Frontal cortex (tissue), 4 donors: ENCODE data around the gene ITGAE. TPM values are rescaled to one million over a fixed set of nuclear protein-coding genes. Genes with fewer than 3 reads are reported as not detected.

Experiments used
- DNase-seq, 2 donors: peaks; one replicate each; pipeline ENCODE4 v3.0.0; 2012; ENCODE audit warnings: low spot score in 2 of 2
- FAIRE-seq: peaks from 2 replicates; lab custom pipeline; 2012; peaks lifted over from hg19 to GRCh38; lab: Jason Lieb, UNC
- total RNA-seq: library from RNA; depleted of rRNA; stranded (reverse); fragments of >200 nt; gene quantifications from one replicate; pipeline ENCODE4 v1.2.3, GENCODE V29; 2014
- donor health status: control.
- donor health status: control.
- donor health status: control.

The ITGAE gene
- total RNA-seq, 1 donor from 2014 or later, result 11.0 TPM

DNA sequence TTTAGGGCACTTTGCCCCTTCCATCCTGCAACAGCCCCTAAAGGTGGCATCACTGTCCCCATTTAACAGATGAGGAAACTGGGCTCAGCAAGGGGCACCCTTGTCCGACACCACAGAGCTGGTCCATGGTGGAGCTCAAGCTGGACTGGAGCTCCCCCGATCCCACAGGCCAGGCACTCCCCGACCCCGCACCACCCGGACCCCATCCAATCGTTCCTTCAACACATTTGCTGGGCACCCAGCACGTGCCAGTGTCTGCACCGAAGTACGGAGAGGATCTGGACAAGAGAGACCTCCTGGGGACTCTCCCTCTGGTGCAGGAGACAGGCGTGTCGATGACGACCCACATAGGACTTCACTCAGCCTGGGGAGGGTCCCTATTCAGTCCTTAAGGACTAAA lies 119.0 kb downstream of the ITGAE start:
- DNase-seq (no peak), FAIRE-seq (no peak)

DNA sequence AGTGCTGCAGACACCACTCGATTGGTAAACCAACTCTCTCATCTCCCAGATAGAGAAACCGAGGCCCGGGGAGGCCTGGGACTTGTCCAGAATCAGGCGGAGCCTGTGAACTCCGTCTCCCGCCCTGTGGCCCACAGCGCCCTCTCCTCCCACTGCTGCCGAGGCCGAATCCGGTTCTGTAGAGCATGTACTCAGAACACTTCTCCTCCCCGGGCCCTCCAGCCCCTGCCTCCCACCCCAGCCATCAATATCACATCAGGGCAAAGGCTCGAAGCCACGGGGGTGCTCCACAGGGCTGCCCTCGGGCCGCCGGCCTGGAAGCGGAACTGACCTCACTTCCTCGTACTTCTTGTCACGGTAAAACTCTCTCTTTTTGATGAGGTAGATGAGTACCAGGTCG lies 119.4 kb downstream of the ITGAE start:
- DNase-seq, result no peak
- FAIRE-seq, result no peak

DNA sequence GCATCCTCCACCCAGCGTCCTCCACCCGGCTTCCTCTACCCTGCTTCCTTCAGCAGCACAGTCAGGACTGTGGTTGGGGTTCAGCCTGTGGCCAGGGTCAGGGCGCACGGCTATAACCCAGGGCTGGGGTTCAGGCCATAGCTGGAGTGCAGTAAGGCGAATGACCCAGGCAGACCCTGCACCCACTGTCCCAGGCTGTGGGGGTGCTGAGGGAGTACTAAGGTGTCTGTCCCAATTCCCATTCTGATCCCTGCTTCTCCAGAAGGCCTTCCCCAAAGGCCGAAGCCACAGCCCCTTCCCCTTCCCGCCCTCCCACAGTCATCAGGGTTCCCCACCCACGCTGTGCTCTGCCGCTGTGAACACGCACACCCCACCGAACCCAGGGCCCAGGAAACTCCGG lies 119.9 kb downstream of the ITGAE start:
- no peak for FAIRE-seq
- no peak for DNase-seq

DNA sequence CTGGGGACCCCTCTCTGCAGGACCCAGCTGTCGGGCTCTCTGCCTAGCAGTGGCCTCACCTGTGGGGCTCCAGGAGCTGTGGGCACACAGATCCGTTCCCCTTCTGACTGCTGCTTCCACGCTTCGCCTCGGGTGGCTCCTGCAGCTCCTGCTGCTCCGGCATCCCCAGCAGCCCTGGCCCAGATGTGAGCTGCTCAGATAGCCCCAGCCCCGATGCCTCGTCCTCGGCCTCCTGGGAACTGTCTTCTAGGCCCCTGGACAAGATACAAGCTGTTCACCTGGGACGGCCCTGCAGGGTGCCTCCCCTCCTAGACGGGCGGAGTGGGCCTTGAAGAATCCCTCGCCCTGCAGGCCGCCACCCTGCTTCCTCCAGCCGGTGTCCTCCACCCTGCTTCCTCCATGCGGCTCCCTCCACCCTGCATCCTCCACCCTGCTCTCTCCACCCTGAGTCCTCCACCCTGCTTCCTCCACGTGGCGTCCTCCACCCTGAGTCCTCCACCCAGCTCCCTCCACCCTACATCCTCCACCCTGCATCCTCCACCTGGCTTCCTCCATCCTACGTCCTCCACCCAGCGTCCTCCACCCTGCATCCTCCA lies 121.4 kb downstream of the ITGAE start:
- no peak for FAIRE-seq
- DNase-seq, result no peak

DNA sequence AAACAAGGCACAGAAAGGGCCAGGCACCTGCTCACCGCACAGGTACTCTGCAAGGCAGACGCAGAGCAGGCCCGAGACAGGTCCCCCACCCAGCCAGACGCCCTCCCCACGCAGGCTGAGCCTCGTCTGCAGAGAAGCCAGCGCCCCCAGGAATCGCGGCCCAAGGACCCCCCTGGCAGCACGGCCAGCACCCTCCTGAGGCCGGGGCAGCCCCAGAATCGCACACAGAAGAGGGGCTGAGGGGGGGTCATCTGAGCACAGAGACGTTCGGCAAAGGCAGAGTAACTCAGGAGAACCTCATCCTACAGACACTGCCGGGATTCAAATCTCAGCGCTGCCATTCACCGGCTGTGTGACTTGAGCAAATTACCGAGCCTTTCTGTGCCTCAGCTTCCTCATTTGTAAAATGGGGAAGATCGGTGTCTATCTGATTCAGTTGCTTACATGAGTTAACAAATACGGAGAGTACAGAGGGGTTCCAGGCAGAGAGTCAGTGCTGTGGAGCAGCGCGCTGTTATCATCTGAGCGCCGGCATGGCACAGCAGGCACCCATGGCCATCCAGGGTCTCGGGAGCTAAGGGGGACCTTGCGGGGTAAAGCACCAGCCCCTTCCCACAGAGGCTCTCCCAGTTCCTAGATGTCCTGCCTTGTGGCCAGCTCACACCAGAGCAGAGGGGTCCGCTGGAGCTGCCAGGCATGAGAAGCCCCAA lies 122.0 kb downstream of the ITGAE start:
- DNase-seq, result no peak
- no peak for FAIRE-seq

DNA sequence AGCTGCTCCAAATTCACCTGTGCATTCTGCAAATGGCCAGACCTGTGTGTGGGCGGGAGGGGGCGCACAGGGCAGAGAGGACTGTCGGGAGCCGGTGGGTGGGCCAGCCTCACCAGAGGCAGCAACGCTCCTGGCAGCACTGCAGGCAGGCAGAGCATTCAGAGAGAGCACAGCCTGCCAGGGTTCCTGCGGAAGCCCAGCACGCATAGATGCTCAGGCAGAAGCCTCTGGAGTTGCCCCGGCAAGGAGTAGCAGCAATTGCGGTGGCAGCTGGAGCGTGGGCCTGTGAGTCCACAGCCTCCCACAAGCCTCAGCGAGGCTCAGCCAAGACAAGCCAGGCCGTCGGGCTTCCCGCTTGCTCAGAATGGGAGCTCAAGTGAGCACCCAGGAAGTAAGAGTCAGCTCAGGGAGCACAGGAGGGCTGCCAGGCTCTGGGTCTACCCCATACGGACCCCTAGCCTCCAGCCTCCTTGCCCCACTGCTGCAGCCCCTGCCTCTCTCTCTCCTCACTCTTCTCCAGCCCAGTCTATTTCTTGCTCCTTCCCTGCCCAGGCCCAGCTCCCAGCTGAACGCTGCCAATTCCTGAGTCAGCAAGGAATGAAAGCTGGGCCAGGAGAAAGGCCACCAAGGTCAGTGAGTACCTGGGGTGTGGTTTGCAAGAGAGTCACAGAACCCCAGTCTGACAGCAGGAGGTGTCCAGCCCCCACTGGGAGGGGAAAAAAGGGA lies 122.7 kb downstream of the ITGAE start:
- FAIRE-seq, result no peak
- no peak for DNase-seq

DNA sequence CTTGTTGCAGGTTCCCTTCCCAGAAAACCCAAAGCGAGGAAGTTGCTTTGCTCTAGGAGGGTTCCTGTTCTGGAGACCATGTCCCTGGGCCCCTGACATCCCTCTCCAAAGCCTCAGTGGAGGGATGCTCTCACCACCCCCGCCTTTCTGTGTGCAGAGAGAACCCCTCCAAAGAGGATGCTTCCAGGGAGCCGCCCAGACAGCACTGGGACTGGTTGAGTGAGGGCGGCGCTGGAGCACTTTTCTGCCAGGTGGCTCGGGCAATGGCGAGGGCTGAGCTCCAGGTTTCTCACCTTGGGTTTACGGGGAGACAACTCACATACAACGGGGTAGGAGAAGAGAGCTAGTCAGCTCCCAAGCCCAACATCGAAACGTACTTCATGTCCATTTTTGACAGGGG lies 125.1 kb downstream of the ITGAE start:
- DNase-seq (no peak), FAIRE-seq (no peak)

DNA sequence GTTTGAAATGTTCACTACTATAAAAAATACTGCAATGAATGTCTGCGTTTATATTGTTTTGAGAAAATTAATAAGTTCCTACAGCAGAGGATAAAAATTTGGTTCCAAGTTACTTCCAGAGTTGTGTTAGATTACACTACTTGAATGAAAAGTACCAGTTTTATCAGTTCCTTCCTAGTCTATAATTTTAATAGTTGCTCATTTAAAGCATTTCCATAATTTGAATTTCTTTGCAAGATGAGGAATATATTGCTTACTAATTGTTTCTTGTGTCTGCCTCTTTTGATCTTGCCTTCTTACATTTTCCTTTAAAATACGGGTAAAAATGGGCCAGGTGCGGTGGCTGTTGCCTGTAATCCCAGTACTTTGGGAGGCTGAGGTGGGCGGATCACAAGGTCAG lies 128.4 kb downstream of the ITGAE start:
- FAIRE-seq (no peak), DNase-seq (no peak)

DNA sequence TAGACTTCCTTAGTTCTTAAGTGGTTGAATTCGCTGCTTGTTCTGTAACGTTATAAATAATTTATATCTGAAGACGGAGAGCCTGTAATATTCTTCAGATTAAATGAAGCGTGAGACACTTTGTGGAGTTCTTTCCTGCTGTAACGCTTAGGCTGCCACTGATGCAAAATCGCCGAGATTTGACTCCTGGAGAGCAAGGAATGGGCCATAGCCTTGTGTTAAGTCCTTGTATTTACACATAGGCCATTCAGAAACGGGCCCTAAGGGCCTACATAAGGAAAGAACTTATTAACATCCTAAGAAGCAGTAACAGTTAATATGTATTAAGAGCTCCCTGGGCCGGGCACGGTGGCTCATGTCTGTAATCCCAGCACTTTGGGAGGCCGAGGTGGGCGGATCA lies 131.4 kb downstream of the ITGAE start:
- FAIRE-seq, result no peak
- DNase-seq, result no peak

DNA sequence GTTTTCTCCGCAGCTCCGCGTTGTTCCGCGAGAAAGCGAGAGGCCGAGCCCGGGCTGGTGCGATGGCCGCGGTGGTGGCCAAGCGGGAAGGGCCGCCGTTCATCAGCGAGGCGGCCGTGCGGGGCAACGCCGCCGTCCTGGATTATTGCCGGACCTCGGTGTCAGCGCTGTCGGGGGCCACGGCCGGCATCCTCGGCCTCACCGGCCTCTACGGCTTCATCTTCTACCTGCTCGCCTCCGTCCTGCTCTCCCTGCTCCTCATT lies 132.0 kb downstream of the ITGAE start:
- FAIRE-seq (no peak), DNase-seq (no peak)

DNA sequence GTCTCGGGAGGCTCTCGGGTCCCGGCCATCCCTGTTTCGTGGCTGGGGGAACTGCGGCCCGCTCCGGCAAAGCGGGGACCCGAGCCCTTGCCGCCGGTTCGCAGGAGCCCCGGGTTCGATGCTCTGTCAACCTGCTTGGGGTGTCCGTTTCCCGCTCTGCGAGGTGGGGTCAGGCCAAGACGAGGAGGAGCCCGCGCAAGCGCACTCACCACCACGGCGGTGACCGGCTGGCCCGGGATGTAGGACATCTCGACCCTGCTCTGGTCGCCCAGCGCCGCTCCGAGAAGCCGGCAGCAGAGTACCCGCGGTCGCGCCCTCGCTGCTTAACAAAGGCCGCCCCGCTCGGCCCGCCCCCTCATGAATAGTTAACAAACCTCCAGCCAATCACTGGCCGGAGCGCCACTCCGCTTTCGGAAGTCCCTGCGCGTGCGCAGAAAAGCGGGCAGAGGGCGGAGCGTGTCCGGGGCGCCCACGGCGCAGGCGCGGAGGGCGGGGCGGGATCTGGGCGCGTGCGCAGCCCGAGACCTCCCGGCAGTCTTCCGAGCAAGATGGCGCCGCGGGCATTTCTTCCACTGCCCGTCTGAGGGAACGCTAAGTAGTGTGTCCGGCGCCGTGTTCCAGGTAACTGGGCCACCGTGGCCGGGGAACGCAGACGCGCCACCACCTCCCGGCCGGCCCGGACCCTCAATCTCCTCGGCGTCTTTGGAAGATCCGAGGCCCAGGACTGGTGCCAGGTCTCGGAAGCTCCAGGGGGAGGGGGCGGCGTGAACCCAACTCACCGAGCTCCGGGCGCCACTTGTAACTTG lies 132.5 kb downstream of the ITGAE start, which contains the start of the genes EMC6 and TAX1BP3:
TSS of gene EMC6 (plus strand) at position 534 of the 806 bp plus-strand sequence. CDS start 335 bp downstream, outside the sequence.
TSS of gene TAX1BP3 (minus strand) at position 300 of the 806 bp plus-strand sequence. CDS start at position 248, 52 bp downstream.
- DNase-seq (peak; percentile 99 to 100), FAIRE-seq (peak; percentile 42)

DNA sequence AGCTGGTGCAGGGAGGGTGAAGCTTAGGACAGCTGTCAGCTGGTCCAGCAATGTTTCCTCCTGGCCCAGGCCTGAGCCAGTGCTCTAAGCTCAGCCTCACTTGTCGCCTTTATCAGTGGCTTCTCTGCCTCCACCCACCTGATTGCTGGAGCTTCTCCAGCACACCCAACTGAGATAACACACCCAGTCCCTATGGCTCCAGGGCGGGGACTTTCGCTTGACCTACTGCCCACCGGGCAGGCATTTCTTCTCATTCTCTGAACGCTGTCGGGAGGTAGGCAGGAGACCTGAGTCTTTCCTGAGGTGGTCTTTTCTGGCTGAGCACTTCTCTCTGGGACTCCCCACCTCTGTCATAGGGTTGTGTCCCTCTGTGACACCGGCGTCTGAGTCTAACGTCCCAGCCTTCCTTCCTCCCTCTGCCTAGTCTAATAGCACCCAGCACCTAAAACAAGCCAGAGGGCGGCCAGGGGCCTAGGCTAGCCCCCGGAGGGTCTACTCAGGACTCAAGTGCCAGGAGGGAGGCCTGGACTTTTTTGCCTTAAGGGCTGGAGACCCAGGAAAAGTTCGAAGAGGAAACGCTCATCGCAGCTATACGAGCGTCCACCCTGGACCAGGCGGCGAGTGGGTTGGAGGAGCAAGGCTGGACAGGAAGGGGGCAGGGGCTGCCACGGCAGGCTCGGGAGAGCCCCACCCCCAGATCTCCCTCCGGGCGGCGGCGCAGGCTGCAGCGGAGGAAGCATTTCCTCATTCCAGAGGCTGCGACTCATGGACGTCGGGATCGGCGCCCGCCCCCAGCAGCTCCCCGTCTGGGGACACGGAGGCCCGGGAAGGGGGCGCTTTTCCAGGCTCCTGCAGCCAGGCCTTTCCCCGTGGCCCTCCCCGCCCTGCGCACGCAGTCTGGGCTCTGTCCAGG lies 133.4 kb downstream of the ITGAE start:
- FAIRE-seq (no peak), DNase-seq (peak; percentile 65 to 80)

DNA sequence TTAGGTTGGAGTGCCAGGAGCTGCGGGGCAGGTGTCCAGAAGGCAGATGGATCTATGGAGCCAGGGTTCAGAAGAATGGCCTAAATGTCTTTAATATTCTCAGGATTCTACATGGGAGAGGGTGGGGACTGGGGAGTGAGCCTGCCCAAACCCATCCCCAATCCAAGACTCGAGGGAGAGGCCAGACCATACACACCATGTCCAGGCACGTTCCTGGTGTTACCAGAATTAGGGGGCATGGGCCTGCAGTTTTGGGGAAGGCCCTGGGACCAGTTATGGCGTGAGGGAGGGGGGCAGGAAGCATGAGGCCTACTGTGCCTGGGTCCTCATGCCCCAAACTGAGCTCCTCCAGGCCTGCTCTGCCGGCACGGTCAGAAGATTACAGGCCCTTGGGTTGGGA lies 134.5 kb downstream of the ITGAE start:
- DNase-seq (no peak), FAIRE-seq (no peak)

DNA sequence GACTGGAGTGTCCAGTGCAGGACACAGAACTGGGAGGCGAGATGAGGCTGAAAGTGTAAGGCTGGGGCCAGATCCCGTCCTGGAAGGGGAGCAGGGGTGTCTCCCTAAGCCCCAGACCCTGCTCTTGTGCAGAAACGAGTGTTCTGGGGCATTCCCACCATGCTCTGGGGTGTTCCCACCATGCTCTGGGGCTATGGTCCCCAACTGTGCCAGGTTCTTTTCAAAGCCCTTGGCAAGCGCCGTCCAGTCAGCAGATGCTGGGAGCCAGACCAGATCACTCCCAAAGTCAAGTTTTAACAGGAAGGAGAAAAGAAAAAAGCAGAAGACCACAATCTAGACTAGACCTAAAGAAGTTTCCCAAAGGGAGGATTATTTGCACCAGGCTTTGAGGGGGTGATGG lies 135.2 kb downstream of the ITGAE start:
- DNase-seq (no peak), FAIRE-seq (no peak)

Other genes starting within 250 kb of the ITGAE start
- 0.82 TPM for gene TRPV3, start 243.4 kb downstream of the ITGAE start, total RNA-seq
- gene TRPV1, start 191.8 kb downstream of the ITGAE start, total RNA-seq, result 4.5 TPM
- gene SHPK, start 164.9 kb downstream of the ITGAE start, total RNA-seq, result 8.6 TPM
- 5.7 TPM for gene CTNS, start 164.4 kb downstream of the ITGAE start, total RNA-seq
- gene TAX1BP3, start 132.6 kb downstream of the ITGAE start, total RNA-seq, result 26.9 TPM
- 7.3 TPM for gene EMC6, start 132.4 kb downstream of the ITGAE start, total RNA-seq
- gene P2RX5, start 105.0 kb downstream of the ITGAE start, total RNA-seq, result 5.3 TPM
- 0.82 TPM for gene HASPIN, start 77.3 kb downstream of the ITGAE start, total RNA-seq
- 20.8 TPM for gene NCBP3, start 45.1 kb upstream of the ITGAE start, total RNA-seq
- gene CAMKK1, start 91.9 kb upstream of the ITGAE start, total RNA-seq, result 9.0 TPM
- not detected for gene P2RX1, start 115.3 kb upstream of the ITGAE start, total RNA-seq
- gene ATP2A3, start 163.2 kb upstream of the ITGAE start, total RNA-seq, result 2.4 TPM